T47D (cell line): ENCODE results near the gene ASTN2.
A peak's percentile ranks its signal among the peaks of the same experiment; 100 is the strongest.

ENCODE experiments used
- DNase-seq, 2 experiments: peaks; one replicate each; pipeline versions ENCODE4 v3.0.0 to v3.0.0-alpha.2; 2011 to 2012; ENCODE audit warnings: low read depth in 1 of 2, low spot score in 1 of 2
- JUND ChIP-seq: IDR thresholded peaks from 2 replicates; pipeline ENCODE4 v1.6.1; 2012; ENCODE audit warnings: low read depth
- in situ Hi-C: cut with HindIII; loops from 2 replicates; pipeline ENCODE4 v1.10.0; 2016; ENCODE audit warnings: low sequenced_read_pairs, low pct_unique_long_range_greater_than_20kb

ASTN2 gene

DNA sequence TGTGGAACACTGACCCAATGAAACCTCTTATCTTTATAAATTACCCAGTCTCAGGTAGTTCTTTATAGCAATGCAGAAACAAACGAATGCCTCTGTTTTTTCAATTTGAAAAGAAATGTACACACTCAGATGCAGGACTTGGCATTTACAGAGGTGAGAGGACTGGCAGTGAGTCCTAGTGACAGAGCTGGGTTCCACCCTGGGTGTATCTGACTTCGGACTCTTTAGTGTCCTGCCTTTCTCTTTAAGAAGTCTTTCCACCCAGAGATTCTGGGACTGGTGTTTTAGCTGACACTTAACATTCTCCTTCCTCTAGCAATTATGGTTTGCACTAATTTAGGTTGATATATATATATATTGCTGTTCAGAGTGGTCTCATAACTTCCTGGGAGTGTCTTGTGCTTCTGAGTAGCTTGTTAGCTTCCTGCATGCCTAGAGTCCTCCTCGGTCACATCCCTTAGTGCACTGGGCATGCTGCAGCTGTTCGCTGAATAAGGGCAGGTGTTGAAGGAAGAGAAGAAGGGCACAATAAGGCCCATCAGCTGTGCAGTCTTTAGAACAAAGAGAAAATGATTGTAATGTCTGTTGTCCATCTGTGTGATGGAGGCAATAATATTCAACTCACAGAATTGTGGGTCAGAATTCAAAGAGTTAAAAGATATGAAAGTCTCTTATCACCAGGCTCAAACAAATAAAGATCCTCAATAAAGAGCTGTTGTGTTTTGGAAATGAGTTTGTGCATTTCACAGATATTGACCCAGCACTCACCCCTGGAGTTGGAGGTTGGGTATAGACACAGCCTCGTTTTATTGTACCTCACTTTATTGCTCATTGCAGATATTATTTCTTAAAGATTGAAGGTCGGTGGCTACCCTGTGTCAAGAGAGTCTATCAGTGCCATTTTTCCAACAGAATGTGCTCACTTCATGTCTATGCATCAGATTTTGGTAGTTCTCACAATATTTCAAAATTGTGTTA, 540.6 kb downstream of the ASTN2 start:
- TF ChIP-seq JUND = no peak
- in situ Hi-C loops = no loop called here
- no peak for DNase-seq

DNA sequence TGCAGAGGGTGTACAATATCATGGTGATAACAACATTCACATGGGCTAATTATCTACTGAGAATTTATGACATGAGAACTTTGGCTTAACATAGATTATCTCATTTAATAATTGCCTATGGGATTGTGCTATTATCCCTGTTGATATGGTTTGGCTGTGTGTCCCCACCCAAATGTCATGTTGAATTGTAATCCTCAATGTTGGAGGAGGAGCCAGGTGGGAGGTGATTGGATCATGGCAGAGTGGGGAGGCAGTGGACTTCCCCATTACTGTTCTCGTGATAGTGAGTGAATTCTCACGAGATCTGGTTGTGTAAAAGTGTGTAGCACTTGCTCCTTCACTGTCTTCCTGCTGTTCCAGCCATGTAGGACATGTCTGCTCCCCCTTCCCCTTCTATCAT, 541.4 kb downstream of the ASTN2 start:
- in situ Hi-C loops = no loop called here

GRCh38 chr9:116870566-116870965, 544.3 kb downstream of the ASTN2 start:
- no peak for TF ChIP-seq JUND
- peak in 1 of 2 experiments; percentile 7 for DNase-seq
- in situ Hi-C loops = no loop called here

More for the DNA sequence above, 541.4 kb downstream of the ASTN2 start:
- TF ChIP-seq JUND = no peak
- no peak for DNase-seq

DNA sequence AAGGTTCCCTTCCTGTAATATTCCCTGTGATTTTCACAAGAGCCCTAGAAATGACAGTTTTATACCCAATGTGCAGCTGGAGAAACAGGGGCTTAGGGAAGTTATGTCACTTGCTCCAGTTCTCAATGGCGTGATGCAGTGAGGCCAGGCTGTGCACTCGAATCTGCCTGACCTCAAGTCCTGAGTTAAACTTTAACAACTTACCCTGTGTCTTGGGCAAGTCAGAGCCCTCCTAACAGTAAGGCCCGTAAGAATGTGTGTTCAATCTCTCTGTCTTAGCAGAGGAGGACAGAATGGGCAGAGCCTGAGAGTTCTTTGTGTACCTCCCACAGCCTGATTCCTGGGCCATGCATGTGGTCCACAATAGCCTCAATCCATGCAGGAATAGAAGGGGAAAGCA, 546.7 kb downstream of the ASTN2 start:
- no peak for DNase-seq
- no peak for TF ChIP-seq JUND
- in situ Hi-C loops = no loop called here

DNA sequence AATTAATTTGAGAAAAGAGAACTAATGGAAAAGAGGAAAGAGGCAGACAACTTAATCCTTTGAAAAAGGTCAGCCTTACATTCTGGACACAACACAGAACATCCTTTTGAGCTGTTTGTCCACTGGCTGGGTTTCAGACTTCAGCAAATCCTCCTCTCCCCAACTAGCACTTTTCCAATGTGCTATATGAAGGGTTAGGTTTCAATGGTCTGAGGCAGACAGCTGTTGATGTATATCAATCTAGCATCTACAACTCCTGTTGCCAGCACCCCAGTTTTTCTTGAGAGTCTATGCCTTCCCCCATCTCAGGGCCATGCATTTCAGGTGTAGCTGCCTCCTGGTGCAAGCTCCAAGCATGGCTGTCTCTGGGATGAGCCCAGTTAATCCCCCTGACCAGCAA, 553.5 kb downstream of the ASTN2 start:
- TF ChIP-seq JUND = no peak
- no peak for DNase-seq
- in situ Hi-C loops = no loop called here

- peak; percentile 78 to 81 for DNase-seq
- in situ Hi-C loops = no loop called here
- no peak for TF ChIP-seq JUND
Observed at GRCh38 chr9:116860509-116861120, 554.2 kb downstream of the ASTN2 start.

DNA sequence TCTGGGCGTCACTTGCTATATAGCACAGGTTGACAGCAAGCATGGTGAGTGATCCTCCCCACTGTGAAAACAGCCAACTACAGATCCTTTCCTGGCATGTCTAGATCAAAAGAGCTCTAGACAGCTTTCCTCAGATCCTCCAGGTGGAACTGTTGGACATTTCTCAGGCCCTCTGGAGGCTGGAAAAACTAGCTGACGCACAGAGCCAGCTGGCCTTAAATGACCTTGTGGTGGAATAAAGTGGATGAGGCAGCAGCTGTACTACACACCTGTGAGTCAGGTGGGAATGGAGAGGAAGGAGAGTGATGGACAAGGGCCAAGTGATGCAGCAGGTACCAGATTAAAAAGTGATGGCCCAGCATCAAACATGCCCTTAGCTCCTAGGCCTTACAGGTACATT, 555.1 kb downstream of the ASTN2 start:
- TF ChIP-seq JUND = no peak
- in situ Hi-C loops = no loop called here
- peak in 1 of 2 experiments; percentile 38 for DNase-seq

- in situ Hi-C loops = no loop called here
- DNase-seq = no peak
Observed at GRCh38 chr9:116857321-116857720, 557.5 kb downstream of the ASTN2 start.

DNA sequence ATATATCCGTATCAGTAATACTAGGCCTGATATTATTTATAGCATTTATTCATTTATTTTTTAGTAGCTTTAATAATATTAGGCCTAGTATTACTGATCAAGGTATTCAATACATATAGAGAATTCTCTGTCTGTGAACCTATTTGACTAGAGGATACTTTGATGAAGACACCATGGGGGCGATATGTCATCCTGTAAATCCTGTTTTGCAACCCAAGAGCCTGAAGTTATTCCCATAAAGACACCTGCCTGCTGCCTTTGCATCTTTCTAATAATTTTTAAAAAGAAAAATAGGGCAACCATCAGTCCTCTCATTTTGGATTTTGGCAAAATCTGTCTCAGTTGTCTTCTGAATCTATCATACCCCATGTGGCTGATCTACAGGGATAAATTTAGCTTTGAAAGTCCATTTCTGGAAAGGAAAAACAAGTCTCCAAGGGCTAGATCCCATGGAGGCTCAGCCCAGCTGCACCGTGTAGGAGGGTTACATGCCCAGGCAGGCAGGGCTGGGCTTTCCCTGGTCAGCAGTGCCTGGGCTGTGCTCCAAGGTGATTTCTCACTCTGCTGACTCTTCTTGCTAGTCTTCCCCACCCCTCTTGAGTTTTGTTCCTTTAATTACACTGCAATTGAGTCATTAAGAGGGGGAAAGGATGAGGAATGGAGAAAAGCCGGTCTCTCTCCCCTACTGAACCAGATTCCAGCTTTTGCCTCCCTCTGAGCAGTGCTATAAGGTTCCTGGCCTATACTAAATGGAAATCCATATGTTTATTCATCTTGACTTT, 558.8 kb downstream of the ASTN2 start:
- peak in 1 of 2 experiments; percentile 35 for DNase-seq
- no peak for TF ChIP-seq JUND
- in situ Hi-C loops = no loop called here

More at GRCh38 chr9:116857321-116857720, 557.5 kb downstream of the ASTN2 start:
- no peak for TF ChIP-seq JUND

DNA sequence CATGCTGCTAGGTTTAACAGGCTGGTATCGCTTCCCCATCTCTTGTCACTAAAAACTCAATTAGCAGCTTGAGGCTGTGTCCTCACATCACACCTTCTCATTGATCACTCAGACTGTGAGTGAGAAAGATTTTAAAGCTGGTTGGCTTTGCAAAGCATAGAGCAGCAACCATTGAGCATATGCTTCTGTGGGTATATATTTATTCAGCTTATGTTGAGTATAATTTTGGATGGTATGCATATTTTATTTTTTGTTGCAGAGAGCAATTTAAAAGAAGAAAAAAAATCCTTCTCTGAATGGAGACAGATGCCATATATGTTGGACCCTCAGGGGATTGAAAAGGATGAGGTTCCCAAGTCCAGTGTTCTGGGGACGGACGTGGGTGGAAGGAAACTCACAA, 565.1 kb downstream of the ASTN2 start:
- in situ Hi-C loops = no loop called here
- DNase-seq = no peak
- no peak for TF ChIP-seq JUND

- in situ Hi-C loops = no loop called here
- TF ChIP-seq JUND = no peak
Observed at GRCh38 chr9:116844621-116845020, 570.2 kb downstream of the ASTN2 start.

GRCh38 chr9:116843863-116844620, 570.8 kb downstream of the ASTN2 start:
- TF ChIP-seq JUND = no peak
- DNase-seq = no peak
- in situ Hi-C loops = no loop called here

More at GRCh38 chr9:116844621-116845020, 570.2 kb downstream of the ASTN2 start:
- peak in 1 of 2 experiments; percentile 28 for DNase-seq
